Activated CD8-positive, alpha-beta memory T cell treated with anti-CD3 and anti-CD28 coated beads, Interleukin-2, amount 50 U/mL, for 24 hours (primary cell): Measurements from ENCODE around the gene AP2M1.
A peak's percentile ranks its signal among the peaks of the same experiment; 100 is the strongest.

Source experiments
- DNase-seq: peaks from one replicate; pipeline ENCODE4 v3.0.0-alpha.2; 2020; ENCODE audit errors: extremely low read depth

The AP2M1 gene

DNA sequence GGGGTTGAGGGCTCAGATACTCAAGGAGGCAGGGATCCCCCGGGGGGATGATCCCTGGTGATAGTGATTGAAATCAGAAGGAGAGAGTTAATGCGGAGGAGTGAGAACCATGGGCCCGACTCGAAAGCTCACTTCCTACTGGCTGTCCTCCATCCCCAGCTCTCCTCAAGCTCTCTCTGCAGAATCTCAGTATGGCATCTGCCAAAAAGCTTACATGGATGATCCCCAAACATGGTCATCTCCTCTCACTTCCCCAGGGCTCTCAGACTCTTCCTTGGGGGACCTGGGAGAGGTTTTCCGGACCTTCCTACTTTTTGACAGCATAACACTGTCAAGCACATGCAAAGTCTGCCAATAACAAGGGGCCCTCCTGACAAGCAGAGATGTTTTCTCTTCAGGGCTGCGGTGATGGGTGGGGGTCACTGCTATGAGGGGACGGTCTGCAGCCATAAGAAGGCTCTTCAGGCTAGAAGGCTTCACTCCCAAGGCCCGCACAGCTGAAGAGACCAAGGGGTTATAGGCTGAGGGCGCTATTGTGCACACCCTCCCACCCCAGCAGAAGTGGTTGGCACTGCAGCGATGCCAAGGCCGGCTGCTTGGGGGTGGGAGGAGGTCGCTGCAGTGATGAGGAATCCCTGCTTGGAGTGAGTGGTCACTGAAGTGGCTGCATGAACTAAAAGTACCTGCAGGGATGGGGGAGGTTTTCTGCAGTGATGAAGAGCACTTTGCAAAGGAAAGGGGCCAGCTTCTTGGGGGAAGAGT lies 53.9 kb downstream of the AP2M1 start:
- no peak for DNase-seq

DNA sequence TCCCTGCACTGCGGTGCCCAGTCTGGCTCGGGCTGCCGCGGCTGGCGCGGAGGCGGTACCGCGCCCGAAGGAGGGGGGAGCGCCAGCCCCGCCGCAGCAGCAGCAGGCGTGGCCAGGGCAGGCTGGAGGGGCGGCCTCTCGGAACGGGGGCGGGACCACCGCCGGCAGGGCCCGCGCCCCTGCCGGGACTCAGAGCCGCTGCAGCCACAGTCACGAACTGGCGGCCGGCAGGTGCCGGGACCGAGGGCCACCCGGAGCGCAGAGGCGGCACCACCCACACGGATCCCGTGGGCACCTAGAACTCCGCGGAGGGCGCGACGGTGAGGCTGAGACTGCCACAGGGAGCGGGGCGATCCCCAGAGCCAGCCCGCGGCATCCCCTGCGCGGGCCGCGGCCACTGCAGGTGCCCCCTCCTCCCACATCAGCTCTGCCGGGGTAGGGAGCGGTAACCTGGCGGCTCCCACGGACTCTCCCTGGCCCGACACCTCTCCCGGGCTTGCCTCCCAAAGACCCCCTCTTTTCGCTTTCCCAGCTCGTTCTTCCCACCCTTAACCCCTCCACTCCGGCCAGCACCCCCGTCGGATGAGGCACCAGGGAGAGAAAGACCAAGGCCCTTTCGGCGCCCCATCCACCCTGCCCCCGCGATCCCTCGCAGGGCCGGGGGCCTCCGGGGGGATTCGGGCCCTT lies 54.9 kb downstream of the AP2M1 start, which contains the start of gene VWA5B2:
TSS of gene VWA5B2 (plus strand) at position 192 of the 687 bp plus-strand sequence. CDS start 944 bp downstream, outside the sequence.
- peak; percentile 14 for DNase-seq

DNA sequence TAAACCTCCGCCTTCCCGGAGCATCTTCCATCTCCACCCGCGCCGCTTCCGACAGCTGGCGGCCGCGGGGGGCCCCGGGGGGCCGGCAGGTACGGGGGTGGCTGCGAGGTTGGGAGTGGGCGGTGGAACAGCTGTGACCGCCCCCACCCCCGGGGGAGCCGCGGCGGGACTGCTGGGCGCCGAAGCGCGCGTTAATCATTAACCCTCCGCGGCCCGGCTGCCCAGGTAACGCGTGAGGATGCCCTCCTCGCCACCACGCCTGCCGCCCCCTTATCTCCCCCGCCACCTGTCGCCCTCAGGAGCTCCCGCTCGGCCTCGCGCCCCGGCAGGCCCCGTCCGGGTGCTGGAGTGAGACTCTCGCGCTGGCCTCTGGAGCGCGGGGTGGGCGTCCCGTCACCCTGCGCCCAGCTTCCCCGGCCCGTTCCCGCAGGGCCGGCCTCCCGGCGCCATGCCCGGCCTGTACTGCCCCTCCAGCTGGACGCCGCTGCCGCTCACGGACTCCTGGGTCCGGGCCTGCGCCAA lies 55.5 kb downstream of the AP2M1 start:
- DNase-seq, result no peak

DNA sequence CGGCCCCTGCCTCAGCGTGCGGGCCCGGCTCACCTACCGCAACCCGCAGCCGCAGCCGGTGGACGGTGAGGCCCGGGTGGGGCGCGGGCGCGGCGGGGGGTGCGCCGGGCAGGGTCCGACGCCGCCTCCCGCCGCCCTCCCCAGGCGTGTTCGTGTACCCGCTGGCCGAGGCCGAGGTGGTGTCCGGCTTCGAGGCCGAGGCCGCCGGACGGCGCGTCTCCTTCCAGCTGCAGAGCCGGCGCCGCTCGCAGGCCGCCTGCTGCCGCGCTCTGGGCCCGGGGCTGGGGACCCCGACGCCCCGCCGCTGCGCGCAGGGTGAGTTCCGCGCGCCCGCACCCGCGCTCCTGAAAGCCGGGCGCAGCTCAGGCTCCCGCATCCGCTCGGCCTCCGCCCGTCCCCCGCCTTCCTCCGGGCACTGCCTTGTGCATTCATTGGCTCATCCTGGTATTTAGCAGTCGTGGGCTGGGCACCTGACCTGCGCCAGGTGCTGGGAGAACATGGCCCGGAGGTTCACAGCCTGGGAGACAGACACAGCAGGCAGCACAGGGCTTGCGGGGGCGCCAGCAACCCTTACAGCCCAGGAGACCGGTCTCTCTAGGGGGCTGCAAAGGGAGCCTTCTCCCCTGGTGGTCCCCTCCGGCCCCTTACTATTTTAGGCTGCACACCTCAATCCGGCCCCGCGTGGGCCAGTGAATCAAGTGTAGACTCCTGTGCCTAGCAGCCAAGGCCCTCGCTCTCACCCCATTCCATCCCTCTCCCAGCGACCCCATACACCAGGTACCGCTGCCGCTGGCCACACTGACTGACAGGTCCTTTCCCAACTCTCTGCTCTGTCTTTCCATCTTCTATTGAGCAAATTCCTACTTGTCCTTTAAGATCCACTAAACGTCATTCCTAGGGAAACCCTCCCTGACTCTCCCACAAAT lies 56.2 kb downstream of the AP2M1 start:
- no peak for DNase-seq

DNA sequence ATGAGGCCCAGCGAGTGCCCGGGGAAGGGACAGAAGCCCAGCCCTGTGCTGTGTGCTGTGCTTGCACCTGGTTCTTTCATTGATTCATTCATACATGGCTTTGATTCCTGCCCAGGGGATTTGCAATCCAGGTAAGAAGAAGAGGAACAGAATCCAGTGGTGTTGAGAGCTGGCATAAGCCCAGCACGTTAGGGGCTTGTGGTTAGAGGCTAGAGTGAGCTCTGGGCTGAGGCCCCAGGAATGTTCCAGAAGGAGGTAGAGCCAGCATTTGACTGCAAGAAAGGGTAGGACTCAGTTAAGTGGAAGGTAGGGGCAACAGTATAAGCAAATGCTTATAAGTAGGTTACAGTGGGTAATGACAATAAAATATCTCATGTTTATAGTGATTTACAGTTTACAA lies 57.0 kb downstream of the AP2M1 start:
- no peak for DNase-seq

DNA sequence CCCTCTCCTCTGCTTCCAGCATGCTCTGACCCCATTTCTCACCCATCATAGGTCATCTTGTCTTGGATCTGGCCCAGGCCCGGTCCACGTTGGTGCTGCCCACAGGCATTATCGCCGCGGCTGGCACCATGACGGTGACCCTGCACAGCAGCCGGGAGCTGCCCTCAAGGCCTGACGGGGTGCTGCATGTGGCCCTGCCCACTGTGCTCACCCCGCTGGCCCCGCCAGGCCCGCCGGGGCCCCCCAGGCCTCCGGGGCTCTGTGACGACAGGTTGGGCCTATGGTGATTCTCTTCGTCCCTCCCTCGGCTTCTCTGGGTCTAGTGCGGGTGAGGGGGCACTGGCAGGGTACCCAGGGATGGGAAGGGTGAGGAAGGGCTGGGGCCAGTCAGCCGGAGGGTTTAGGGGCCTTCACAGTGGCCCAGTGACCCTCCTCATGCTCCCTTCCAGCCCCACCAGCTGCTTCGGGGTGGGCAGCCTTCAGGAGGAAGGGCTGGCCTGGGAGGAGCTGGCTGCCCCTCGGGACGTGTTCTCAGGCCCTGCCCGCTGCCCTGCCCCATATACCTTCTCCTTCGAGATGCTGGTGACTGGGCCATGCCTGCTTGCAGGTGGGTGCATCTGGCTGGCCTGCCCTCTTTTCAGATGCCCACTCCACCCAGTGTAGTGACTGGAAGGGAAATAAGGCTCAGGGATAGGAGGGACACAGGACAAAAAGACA lies 58.6 kb downstream of the AP2M1 start:
- DNase-seq, result no peak
